NCI-H524 treated with DMSO at 0.1 percent for 48 hours (cell line): ENCODE data around the gene DTX3.
A peak's percentile ranks its signal among the peaks of the same experiment; 100 is the strongest.
"Not testable (repeated sequence)": the region's sequence is repeated elsewhere in the genome, so short reads cannot be mapped to it uniquely, and the experiment has no call there.

Experiments used
- DNase-seq: peaks from one replicate; lab custom pipeline; 2025; lab: John Stamatoyannopoulos, UW

Gene DTX3

DNA sequence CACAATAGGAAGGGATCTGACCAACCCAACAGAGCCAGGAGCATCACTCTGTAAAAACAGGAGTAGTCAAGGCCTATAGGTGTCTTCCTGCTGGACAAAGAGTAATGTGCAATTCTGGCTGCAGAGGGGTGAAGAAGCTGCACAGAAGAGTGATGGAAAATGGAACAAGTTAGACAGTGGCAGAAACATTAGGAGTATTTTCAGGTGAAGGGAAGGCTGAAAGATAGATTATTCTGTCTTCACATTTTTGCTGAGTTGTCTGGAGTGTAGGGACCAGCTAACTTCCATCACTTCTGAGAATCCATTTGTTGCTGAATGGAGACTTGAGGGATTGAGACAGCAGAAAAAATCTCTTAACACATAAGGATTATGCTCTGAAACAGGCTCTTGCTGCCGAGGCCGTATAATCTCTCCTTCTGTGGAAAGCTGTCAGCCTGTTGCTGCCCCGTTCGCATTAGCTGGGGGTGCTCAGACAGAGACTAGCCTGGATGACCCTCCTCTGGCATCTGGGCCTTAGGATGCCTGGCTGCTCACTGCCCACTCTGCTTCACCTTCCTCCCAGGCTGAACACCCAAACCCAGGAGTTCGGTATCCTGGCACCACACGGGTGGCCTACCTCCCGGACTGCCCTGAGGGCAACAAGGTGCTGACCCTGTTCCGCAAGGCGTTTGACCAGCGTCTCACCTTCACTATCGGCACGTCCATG, 3.5 kb downstream of the DTX3 start:
- DNase-seq: no peak

DNA sequence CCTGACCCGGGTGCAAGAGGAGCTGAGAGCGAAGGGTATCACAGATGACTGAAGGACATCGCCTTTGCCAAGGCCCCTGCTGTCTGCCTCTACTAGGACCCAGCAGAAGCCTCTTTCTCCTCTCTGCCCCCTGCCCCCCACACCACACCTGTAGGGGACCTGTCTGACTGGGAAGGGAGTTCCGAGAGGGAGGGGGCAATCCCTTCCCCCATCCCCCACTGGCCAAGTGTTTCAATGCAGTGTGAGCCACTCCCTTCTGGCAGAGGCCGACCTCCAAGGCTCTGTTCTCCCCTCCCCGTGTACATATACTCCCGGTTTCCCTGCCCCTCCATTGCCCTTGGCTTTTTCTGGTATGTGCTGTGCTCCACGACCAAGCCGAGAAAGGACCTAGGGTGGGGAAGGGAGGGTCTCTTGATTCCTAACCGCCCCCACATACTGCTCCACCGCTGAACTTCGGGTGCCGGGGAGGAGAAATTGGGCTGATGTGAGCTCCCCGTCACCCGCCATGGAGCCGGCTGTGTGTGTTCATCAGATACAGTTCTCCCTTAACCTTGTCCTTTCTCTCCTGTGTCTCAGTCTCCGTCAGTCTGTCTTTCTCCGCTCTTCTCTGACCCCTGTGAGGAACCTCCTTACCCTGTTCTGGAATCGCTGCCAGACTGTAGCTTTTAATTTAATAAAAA, 4.6 kb downstream of the DTX3 start:
- no peak for DNase-seq

DNA sequence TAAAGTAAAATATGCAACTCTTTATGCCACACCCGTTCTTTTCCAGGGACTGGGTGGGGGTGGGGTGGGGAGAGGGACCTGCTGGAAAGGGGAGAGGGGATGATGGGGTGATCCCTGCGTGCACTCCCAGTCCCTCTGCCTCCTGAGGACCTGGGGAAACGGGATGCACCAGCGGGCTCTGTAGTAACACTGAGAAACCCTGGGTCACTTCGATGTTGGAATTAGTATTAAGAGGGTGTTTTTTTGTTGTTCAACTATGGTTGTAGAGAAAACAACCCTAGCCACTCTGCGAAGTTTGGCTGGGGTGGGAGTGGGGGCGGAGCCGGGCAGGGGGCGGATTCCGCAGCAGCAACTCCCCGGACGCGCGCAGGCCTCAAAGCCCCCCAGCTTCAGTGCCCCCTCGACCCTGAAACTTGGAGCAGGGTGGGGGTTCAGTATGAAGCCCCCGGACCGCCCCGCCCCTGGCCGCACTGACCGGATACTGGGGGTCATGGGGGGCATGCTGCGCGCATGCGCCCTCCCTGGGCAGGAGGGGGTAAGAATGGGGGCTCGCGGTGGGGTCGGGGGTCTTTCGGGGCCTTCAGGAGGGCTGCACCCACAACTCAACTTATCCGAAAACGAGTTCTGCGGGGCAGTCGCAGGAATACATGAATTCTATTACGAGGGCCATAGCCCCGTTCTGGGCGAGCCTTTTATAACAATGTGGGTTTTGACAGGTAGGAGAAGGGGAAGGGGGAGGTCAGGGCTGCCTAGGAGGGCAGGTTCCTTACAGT, 5.3 kb downstream of the DTX3 start:
- DNase-seq: no peak

DNA sequence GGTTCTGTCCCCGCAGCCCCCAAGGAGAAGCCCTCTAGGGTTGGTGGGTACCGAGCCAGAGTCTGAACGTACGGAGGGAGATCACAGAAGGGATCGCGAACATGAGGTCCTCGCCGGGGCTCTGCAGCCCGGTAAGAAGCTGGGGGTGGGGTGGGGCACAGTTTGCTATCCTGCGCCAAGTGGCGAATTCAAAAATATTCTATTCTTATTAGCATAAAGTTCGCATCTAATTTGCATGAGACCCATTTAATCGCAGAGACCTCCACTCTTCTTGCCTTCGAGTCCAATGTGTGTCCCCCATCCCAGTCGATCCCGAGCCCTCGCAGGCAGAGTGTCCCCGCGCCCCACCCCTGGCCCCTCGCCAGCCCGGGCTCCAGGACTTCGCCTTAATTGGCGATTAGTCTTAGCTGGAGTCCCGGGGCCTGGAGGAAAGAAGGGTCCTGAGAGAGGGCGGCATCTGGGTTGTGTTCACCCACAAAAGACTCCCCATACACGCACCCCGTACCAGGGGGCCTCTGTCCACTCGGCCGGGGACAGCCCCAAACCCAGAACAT, 6.0 kb downstream of the DTX3 start:
- no peak for DNase-seq

DNA sequence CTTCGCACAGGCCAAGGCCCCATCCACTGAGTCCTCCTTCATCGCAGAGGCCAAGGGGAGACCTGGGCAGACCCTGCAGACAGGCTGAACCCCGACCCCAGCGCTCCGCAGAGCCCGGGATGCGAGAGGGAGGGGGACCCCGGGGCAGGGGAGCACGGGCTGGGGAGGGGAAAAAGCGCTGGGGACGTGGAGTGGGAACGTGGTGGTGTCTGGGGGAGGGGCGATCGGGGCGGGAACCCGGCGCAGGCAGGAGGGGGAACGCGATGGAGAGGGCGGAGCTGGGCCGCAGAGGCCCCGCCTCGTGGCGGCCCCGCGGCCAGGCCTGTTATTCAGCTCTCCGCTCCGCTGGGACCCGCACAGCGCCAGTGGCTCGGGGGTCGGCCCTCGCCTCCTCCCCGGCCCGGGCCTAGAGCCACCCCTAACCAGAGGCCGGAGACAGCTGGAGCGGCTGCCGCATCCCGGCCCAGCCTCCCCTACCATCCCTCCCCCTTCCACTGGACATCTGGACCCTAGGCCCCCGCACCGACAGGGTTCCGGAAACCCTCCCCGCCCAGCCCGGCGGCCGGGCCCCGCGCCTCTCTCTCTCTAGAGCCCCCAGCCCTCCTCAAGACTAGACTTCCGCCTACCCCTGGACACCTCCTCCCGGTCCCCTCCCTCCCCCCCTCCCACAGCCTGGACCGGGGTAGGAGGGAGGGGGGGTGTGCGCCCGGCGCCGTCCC, 6.6 kb downstream of the DTX3 start, which contains the start of gene ARHGEF25:
Gene ARHGEF25 (plus strand): TSS at position 328 of the 719 bp plus-strand sequence. CDS start 460 bp downstream, outside the sequence.
- DNase-seq: peak; percentile 18

DNA sequence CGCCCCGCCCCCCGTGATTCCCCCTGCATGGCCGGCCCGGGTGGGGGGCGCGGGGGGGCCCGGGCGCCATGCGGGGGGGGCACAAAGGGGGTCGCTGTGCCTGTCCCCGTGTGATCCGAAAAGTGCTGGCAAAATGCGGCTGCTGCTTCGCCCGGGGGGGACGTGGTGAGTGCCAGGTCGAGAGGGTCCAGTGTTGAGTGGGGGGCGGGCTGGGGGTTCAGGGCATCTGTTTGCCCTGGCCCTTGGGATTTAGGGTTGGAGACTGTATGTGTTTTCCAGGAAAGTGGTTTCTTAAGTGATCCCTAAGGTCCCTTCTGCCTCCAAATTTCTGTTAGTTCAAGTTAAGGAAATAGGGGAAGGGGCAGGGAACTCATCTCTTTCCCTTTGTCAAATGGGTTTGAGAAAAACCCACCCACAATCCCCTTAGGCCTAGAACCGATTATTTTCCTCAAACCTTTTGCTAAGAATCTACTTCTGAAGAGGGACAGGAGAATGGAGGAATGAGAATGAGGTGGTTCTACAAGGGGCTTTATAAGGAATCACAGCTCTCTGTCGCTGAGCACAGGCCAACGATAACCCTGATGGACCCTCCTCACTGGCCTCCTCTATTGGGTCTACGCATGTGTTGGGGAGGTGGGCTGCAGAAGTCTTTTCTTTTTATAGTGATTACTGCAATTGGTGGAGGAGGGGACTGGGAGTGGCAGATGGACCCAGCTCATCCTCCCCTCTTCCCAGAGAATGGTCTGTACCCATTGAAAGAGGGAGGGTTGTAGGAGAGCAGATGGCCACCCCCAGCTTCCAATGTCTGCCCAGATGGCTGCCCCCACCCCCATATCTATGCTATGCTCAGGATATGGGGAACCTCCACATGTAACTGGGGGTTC, 7.4 kb downstream of the DTX3 start:
- peak; percentile 73 for DNase-seq

DNA sequence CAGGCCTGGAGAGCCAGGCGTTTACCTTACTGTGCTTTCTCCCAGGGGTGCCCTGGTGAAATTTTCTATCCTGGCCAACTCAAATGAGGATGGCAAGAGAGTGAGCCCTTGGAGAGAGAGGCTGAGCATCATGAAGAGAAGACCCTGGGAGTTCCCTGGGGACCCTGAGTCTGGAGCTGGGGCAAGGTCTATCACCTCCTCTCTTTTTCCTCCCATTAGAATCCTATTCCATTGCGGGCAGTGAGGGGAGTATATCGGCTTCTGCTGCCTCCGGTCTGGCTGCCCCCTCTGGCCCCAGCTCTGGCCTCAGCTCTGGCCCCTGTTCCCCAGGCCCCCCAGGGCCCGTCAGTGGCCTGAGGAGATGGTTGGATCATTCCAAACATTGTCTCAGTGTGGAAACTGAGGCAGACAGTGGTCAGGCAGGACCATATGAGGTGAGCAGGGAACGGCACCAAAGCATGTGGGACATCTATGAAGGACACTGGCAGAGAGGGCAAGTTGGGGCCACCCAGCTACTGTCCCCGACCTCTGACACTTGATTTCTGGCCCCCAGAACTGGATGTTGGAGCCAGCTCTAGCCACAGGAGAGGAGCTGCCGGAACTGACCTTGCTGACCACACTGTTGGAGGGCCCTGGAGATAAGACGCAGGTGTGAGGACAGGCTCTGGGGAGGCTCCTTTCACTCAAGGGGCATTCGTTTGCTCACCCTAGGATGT, 8.2 kb downstream of the DTX3 start:
- DNase-seq: no peak

DNA sequence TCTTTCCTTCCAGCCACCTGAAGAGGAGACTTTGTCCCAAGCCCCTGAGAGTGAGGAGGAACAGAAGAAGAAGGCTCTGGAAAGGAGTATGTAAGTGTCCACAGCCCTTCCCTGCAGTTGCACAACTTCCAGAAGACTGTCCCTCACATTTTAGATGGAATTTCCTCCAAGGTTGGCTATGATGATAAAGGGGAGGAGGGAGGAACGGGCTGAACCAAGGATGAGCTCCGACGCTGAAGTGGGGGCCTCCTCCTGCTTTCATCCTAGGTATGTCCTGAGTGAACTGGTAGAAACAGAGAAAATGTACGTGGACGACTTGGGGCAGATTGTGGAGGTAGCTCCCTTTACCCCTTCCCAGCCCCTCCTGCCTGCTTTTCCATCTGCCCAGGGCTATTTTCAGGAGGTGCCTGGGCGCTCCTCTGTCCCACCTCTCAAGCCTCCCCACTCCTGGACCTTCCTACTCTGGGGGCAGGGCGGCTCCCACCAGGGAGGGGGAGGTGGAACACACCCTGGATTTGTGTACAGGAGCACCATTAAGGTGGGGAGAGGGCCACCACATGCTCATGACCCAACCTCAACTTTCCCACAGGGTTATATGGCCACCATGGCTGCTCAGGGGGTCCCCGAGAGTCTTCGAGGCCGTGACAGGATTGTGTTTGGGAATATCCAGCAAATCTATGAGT, 8.9 kb downstream of the DTX3 start:
- no peak for DNase-seq

DNA sequence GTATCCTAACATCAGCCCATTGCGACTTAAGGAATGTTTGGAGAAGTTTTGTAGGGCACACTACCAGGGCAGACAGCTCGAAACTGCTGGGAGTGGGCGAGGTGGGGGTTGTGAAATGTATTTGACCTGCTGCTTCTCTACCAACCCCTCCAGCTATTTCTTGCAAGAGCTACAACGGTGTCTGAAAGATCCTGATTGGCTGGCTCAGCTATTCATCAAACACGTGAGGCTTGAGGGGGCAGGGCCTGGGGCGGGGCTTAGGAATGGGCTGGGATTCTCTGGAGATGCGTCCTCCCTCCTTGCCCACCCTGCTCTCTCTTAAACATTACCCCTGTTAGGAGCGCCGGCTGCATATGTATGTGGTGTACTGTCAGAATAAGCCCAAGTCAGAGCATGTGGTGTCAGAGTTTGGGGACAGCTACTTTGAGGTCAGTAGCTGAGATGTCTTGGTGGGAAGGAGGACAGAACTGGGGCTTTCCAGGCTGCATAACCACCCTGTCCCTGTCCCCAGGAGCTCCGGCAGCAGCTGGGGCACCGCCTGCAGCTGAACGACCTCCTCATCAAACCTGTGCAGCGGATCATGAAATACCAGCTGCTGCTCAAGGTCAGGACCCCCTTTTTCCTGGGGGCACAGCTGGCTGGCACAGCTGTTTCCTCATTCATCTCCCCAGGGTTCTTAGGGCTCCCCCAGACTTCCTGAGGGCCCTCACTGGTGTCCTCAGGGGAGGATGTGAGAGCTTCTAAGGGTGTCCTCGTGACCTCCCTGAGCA, 9.7 kb downstream of the DTX3 start:
- DNase-seq: no peak

DNA sequence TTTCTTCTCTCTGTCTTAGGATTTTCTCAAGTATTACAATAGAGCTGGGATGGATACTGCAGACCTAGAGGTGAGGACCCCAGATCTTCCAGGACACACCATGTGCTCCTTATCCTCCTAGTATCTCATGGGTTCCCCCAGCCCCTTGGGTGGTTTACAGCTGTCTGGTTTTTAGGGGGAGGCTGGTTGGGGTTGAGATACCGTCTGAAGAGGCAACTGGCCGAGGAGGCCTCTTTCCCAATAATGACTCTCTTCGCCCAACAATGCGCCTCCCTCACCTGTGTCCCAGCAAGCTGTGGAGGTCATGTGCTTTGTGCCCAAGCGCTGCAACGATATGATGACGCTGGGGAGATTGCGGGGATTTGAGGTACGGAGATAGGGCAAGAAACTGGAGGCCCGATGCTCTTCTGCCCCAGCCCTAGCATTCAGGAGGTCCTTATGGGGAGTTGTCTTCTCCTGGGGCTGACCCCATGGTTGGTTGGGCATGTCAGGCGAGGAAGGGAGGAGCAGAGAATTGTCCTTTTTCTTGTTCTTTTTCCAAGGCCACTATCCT, 10.4 kb downstream of the DTX3 start:
- no peak for DNase-seq

DNA sequence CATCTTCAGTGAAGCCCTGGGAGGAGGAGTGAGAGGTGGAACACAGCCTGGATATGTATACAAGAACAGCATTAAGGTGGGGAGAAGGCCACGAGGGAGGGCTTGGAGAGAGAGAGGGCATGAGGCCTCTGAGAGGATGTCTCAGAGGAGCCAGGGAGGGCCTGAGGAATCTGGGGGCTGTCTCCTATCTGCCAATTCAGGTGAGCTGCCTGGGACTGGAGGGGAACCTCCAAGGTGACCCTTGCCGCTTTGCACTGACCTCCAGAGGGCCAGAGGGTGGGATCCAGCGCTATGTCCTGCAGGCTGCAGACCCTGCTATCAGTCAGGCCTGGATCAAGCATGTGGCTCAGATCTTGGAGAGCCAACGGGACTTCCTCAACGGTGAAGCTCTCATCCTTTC, 11.0 kb downstream of the DTX3 start:
- DNase-seq: no peak

DNA sequence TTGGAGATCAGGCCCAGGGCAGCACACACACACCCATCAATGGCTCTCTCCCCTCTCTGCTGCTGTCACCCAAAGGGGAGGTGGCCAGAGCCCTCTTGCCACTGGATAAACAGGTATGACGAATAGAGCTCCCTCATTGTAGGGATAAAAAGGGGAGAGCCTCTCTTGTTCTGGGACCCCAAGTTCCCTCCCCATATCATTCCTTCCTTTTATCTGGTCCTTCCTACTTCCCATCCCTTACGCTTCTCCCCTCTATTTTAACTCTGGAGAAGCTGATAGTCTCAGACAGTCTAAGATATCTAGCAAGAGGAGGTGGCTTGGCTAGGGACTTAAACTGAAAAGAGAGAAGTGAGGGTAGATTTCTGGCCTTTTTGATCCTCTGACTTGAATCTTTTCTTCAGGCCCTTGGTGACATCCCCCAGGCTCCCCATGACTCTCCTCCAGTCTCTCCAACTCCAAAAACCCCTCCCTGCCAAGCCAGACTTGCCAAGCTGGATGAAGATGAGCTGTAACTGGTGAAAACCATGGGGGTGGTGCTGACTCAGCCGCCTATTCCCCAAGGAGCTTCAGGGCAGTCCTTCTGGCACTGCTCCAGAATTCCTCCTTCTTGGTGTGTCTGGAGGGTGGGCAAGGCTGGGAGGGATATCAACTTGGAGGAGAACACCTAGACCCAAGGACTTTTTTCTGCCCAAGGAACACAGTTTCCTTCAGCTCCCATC, 11.9 kb downstream of the DTX3 start:
- no peak for DNase-seq

DNA sequence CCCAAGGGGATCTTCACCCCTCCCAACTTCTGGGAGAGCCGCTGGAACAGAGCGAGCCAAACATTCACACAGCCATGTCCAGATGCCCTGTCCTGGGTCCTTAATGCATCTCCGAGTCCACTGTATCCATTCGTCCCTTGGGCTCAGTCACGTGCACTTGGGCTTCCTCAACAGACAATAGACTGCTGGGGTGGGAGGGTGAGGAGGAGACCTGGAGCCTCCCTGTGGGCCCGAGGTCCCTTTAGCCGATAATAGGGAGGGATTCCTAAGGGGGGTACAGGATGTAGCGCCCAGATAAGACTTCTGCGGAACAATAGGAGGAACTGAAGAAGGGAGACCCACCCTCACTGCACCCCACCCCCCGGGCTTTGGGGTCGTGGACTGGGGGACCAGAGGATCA, 13.3 kb downstream of the DTX3 start:
- DNase-seq: no peak

DNA sequence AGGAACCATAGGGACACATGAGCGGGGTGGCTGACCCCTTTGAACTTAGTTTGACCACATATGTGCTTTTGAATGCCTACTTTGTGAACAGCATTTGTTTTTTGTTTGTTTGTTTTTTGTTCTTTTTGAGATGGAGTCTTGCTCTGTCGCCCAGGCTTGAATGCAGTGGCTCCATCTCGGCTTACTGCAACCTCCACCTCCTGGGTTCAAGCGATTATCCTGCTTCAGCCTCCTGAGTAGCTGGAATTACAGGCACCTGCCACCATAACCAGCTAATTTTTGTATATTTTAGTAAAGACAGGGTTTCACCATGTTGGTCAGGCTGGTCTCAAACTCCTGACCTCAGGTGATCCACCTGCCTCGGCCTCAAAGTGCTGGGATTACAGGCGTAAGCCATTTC, 13.8 kb downstream of the DTX3 start:
- DNase-seq: not testable (repeated sequence)

DNA sequence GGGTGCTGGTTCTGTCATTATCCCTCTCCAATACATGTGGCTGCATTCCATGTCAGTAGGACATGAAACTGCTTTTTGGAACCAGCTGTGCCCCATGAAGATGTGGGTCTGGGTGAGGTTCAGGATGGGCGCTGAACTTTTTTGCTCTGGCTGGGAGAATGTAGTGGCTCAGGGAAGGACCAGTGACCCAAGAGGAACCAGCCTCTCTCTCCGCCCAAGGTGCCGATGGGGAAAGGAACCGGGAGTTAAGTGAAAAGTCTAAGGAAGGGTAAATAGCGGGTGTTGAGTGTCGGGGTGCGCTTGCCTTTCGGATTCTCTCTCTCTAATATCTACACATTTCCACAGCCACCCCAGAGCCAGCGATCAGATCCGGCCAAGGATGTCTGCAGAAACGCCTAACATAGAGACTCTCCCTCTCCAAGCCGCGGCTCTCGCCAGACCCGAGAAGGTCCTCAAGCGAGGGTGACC, 14.4 kb downstream of the DTX3 start:
- DNase-seq: no peak

DNA sequence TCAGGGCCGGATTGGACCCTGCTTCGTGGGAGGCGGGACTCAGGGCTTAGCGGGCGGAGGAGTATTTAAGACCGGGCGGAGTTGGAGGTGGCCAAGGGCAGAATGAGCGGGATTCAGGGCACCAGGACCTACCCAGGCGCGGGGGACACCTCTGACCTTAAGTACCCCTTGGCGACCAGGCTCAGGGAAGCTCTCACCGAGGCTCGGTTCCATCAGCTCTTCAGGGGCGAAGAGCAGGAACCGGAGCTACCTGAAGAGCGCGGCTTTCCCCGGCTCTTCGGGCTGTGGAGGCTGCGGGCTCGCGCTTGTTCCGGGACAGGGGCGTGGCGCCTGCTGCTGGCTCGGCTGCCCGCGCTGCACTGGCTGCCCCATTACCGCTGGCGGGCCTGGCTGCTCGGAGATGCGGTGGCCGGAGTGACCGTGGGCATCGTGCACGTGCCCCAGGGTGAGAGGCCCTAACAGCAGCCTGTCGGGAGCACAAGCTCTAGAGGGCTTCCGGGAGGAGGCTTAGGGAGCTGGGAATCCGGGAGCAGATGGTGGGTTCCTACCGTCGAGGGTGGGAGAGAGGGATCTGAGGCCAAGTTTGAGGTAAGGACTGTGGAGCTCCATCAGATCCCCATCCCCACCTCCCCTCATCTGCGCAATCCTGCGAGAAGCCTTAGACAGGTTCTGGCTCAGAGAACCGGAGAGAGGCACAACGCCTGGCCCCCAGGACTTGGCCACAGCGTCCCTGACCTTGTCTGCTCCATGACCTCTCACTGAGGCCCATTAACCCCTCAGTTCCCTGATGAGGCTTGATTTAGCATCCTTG, 15.0 kb downstream of the DTX3 start:
- DNase-seq: no peak
